ENCODE measurements around the gene PAFAH1B1.

- TF ChIP-seq, protein P1, sequence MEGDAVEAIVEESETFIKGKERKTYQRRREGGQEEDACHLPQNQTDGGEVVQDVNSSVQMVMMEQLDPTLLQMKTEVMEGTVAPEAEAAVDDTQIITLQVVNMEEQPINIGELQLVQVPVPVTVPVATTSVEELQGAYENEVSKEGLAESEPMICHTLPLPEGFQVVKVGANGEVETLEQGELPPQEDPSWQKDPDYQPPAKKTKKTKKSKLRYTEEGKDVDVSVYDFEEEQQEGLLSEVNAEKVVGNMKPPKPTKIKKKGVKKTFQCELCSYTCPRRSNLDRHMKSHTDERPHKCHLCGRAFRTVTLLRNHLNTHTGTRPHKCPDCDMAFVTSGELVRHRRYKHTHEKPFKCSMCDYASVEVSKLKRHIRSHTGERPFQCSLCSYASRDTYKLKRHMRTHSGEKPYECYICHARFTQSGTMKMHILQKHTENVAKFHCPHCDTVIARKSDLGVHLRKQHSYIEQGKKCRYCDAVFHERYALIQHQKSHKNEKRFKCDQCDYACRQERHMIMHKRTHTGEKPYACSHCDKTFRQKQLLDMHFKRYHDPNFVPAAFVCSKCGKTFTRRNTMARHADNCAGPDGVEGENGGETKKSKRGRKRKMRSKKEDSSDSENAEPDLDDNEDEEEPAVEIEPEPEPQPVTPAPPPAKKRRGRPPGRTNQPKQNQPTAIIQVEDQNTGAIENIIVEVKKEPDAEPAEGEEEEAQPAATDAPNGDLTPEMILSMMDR (IDR thresholded peaks at IDR 0.05) = no peak
- TF ChIP-seq POLR2A (IDR thresholded peaks at IDR 0.05) = no peak
Measured at GRCh38 chr17:2562162-2562858, 31.1 kb upstream of the PAFAH1B1 start.
